Activated CD8-positive, alpha-beta memory T cell treated with anti-CD3 and anti-CD28 coated beads, Interleukin-2, amount 50 U/mL, for 1 hour (primary cell): Measurements from ENCODE around the gene HM13.
"Not testable (repeated sequence)": the region's sequence is repeated elsewhere in the genome, so short reads cannot be mapped to it uniquely, and the experiment has no call there.

Source experiments
- DNase-seq: peaks from one replicate; pipeline ENCODE4 v3.0.0-alpha.2; 2020; ENCODE audit errors: extremely low read depth

Gene HM13, protein sequence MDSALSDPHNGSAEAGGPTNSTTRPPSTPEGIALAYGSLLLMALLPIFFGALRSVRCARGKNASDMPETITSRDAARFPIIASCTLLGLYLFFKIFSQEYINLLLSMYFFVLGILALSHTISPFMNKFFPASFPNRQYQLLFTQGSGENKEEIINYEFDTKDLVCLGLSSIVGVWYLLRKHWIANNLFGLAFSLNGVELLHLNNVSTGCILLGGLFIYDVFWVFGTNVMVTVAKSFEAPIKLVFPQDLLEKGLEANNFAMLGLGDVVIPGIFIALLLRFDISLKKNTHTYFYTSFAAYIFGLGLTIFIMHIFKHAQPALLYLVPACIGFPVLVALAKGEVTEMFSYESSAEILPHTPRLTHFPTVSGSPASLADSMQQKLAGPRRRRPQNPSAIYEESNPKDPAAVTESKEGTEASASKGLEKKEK

DNA sequence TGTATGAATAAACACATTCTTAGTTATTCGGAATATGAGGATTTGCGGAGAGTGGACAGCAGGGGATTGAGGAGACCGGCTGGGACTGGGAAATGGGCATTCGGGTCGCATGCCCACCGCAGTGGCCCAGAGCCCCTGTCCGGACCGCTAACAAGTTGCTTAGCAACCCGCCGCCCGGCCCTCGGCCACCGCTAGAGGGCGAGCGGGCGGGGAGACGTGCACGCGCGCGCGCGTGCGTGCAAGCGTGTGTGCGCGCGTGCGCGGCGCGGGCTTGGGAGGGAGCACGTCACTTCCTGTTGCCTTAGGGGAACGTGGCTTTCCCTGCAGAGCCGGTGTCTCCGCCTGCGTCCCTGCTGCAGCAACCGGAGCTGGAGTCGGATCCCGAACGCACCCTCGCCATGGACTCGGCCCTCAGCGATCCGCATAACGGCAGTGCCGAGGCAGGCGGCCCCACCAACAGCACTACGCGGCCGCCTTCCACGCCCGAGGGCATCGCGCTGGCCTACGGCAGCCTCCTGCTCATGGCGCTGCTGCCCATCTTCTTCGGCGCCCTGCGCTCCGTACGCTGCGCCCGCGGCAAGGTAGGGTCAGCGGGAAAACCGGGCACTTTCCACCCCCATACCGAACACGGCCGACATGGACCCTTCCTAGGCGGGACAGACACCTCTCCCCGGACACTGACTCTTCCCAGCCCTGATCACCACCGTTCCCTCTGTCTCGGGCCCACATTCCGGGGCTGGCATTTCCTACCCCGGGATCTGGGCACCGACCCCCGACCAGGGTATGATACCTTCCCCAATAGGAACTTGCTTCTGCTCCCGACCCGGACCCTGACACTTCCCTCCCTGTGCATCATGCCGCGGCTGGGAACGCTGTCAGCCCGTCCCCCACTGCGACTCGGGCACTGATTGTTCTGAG lies at the start of gene HM13:
Gene HM13 (plus strand): TSS at position 289 of the 918 bp plus-strand sequence. CDS start 110 bp downstream, at position 399.
- peak; percentile 54 for DNase-seq

DNA sequence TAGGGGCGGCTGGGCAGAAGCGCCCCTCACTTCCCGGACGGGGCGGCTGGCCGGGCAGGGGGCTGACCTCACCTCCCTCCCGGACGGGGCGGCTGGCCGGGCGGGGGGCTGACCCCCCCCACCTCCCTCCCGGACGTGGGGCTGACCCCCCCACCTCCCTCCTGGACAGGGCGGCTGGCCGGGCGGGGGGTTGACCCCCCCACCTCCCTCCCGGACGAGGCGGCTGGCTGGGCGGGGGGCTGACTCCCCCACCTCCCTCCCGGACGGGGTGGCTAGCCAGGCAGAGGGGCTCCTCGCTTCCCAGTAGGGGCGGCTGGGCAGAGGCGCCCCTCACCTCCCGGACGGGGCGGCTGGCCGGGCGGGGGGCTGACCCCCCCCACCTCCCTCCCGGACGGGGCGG lies 43.3 kb upstream of the HM13 start:
- not testable (repeated sequence) for DNase-seq

DNA sequence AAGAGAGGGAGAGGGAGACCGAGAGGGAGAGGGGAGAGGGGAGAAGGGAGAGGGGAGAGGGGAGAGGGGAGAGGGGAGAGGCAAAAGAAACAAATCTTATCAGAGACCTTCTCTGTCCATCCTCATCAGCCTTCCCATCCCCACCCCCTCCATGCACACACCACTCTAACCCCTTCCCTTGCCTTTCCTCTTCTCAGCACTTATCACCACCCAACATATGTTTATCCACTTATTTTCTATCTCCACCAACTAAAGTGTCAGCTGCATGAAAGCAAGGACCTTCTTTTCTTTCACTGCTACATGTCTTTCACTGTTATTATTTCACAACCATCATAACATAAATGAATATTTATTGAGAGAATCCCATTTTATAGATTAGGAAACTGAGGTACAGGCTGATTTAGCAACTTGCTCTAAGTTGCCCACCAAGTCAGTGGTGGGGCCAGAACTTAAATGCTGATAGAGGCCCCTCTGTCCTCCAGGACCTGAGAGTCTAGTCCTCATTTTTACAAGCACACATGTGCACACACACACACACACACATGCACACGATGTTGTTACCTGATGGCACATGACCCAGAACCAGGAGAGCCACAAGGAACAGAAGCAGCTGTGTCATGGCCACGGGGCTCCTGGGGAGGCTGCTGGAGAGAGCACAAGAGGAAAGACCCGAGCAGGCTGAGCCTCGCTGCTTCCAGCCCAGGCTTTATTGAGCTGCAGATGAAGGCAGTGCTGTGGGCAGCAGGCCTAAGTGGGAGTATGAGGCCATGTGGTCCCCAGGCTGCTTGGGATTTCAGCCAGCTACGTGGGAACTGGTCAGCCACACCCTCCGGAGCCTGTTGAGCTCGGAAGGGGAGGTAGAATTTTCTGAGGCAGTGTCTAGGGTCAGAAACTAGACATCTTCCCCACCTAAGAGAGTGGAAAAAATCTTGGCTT lies 41.6 kb upstream of the HM13 start:
- DNase-seq = no peak

DNA sequence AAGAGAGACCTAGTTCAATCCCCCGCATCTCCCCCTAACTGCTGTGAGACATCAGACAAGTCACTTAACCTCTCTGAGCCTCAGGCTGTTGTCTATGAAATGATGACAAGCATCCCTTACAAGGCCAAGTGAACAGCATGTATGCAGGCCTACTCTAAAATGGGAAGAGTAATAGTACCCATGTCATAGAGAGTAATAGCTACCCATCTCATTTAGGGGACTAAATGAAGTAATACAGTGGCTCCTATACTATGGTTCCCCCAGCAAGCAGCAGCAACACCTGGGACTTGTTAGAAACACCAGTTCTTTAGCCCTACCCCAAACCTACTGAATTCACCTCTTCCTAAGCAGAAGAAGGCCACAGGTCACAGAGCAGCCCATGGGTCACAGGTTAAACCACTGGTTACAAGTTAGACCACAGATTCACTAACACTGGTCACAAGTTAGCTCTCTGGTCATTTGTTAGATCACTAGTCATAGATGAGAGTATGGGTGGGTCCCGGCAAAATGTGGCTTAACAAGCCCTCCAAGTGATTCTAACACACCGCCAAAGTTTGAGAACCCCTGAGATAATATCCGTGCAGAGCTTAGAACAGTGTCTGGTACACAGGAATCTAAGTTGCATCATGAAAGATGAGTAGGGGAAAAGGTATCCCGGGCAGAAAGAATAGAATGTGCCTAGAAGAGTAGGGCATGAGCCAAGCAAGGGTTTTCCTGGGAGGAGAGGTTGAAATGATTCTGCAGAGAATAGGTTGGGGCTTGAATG lies 40.7 kb upstream of the HM13 start:
- no peak for DNase-seq

DNA sequence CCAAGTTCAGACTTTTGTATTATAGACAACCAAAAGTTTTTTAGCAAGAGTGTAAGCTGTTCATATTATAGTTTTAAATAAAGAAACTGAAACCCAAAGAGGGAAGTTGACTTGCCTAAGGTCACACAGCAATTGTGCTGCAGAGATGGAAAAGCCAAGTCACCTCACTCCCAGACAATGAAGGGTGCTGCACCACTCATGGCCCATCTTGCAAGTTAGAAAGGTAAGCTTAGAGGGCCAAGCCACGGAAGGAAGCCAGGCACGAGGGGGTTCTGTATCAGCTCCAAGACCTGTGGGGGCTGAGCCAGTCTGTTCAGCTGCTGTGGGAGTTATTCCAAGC lies 40.2 kb upstream of the HM13 start:
- no peak for DNase-seq

DNA sequence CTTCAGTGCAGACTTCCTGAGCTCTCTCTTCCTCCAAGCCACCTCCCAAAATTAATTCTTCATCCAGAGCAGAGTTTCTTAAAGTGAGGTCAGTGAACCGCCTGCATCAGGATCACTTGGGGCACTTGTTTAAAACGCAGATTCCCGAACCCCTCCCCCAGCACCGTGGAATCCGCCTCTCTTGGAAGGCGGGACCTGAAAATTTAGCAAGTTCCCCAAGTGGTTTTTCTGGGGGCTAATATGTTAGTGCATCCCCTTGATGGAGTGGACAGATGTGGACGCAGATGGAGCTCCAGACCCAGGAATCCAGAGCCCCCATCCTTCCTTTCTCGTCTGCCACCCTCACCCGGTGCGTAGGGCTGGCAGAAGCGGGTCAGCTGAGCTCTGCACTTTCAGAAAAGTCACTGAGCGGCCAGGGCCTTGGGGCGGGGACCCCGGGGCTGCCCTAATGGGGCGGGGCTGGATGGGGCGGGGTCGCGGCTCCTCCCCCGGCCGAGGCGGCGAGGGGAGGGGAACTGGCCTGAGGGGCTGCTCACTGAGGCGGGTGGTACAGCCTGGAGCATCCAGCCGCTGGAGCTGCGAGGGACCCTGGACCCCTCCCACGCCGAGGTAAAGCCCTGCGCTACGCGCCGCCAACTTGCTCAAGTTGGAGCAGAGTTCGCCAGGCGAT lies 39.3 kb upstream of the HM13 start, which contains the start of the genes DEFB124 and REM1:
Gene DEFB124 (minus strand): TSS at position 370 of the 670 bp plus-strand sequence. CDS start 2,114 bp downstream, outside the sequence.
Gene REM1 (plus strand): TSS at position 531 of the 670 bp plus-strand sequence. CDS start 1,158 bp downstream, outside the sequence.
- no peak for DNase-seq

DNA sequence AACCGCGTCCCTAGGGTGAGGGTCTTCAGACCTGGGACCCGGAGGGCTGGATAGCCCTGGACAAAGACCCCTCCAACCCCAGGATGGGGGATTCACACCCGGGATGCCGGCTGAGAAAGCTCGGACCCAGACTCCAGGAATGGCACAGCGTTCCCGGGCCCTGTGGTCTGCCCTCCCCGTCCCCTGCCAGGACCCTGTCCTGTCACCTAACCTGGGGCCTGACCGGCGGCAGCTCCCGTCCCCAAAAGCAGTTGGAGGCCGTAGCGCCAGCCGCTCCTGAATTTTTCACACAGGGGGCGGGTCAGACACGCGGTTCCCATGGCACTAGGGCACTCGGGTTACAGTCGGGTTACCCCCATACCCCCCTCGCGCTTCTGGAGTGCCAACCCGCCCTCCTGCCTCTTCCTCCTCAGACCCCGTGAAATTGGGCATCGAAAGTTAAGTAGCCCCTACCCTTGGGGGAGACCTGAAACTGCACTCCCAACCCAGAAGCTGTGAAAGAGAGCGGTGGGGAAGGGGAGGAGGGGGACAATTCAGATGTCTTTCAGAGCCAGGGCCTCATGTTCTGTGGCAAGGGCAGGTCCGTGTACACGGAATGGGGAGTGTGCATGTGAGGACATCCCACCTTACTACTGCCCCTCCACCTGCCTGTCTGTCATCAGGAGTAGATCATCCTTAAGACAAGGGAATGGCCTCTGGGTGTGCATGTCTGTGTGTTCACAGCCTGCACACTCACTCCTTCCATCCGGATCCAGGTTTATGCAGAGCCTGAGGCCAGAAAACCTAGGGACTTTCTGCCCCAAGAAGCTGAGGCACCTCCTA lies 38.6 kb upstream of the HM13 start:
- DNase-seq = no peak

DNA sequence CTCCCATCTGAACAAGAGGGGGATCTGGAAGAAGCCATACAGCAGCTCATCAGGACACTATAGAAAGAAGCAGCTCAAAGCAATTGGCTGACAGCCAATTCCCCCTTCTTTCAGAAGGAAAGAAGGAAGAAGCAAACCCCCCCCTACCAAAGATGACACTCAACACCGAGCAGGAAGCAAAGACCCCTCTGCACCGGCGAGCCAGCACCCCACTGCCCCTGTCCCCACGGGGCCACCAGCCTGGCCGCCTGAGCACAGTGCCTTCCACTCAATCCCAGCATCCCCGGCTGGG lies 38.0 kb upstream of the HM13 start:
- no peak for DNase-seq

DNA sequence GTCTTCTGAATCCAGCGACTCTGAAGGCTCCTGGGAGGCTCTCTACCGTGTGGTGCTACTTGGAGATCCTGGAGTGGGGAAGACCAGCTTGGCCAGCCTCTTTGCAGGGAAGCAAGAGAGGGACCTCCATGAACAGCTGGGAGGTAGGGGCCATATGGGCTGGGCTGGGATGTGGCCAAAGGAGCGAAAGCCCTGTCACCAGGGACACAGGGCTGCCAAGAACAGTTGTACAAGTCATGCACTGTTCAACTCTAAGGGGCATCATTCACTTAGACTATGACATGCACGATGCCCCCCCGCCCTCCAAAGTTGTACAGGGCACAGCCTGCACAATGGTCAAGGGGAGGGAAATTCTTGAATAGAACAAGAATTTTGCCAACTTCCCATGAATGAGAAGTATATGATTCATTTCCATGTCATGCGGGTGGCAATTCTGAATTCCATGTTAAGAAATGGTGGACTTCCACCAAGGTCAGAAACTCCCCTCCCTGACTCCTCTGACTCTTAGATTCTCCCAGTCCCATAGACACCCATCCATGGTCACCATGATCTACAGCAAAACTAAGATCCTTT lies 37.5 kb upstream of the HM13 start:
- no peak for DNase-seq

DNA sequence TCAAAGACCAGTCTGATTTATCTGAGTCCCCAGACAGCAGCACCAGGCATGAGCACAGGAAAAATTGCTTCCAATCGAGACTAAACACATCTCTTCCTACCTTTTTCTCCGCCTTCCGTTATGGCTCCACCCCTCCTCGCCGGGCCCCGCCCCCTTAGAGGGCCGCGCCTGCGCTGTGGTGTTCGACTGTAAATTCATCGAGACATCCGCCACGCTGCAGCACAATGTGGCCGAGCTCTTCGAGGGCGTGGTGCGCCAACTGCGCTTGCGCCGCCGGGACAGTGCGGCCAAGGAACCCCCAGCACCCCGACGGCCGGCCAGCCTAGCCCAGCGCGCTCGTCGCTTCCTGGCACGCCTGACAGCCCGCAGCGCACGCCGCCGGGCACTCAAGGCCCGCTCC lies 30.2 kb upstream of the HM13 start:
- DNase-seq = no peak

DNA sequence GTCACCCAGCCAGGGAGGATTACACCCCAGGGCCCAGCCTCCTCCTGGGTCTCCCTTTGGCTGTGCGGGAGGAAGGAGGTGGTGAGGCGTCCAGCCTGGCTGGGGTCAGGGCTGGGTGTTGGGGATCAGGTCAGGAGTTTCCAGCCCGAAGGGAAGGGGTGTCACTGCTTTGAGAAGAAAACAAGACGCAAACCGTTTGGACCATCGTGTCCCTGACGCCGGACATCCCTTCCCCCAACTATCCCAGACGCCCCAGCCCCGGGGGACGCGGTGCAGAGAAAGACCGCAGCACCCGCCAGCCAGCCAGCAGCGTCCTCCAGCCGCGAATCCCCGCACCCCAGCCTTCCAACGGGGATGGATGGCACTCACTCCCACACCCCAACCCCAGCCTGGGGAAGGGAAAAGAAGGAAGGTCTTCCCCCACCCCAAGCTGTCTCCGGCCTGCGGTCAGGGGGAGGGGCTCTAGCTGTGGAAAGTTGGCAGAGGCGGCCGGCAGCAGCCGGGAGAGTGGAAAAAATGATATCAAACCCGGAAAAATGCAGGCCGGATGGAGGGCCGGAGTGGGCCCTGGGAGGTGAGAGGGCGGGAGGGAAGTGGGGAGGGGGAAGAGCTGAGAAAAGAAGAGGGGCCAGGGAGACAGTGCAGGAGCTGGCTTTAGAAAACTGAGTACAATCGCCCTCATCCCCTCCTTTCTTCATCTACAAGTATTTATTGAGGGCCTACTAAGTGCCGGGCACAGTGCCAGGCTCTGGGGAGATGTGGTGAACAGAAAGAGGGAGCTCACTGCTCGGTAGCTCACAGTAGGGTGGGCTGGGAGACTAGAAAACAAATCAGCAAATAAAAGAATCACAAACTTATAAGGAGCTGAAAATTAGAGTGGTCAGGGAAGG lies 28.5 kb upstream of the HM13 start:
- DNase-seq = no peak

DNA sequence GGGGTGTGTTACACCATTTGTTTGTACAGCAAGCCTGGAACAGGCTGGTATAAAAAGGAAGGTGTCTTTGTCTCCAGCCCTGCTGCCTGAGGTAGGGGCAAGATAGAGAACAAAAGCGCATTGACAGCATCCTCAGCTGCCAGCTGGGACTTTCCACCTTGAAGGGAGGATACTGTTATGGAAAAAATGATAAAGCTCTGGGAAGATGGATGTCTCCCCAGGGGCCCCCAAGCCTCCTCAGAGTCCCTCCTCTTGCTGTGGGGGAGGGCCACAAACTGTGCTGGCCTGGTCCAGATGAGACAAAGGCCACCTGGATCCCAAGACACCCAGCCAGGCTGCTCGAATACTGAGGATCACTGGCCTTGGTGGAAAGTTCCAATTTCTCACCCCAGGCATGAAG lies 26.1 kb upstream of the HM13 start:
- DNase-seq = no peak

DNA sequence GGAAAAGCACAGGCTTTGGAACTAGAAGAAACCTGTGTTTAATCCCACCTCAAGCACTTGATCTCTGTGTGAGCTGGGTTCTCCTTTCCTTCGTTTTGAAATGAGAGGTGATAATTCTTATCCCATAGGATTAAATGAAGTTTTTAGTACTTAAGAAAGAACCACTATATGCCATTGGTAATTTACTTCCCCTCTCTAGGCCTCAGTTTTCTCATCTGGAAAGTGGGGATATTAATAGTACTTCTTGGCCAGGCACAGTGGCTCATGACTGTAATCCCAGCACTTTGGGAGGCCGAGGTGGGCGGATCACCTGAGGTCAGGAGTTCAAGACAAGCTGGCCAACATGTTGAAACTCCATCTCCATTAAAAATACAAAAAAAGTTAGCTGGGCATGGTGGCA lies 25.1 kb upstream of the HM13 start:
- no peak for DNase-seq

DNA sequence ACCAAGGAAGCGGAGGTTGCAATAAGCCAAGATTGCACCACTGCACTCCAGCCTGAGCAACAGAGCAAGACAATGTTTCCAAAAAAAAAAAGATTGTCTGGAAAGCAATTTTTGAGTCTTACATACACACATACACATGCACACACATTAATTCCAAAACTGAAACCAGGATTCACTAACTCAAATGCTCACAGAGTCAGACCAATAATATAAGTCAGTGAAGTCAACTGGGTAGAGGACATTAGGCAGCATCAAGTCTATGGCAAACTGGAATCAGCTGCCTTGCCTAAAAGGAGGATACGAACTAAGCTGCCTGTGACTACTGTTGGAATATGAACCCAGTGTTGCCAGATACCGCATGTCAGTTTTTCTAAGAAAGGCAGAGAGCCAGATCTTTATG lies 23.5 kb upstream of the HM13 start:
- DNase-seq = no peak

DNA sequence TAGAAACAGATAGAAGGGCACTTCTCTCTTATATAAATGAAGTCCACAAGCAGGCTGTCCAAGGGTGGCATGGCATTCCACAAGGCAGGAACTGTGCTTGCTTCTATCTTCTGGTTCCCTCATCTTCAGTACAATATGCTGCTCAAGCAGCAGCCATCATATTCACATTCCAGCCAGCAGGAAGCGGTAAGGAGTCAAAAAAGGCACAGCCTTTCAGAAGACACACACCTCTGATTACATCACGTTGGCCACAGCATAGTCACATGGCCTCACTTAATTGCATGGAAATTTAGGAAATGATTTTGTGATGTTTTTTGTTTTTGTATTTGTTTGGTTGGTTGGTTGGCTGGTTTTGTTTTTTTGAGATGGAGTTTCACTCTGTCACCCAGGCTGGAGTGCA lies 20.1 kb upstream of the HM13 start:
- no peak for DNase-seq

DNA sequence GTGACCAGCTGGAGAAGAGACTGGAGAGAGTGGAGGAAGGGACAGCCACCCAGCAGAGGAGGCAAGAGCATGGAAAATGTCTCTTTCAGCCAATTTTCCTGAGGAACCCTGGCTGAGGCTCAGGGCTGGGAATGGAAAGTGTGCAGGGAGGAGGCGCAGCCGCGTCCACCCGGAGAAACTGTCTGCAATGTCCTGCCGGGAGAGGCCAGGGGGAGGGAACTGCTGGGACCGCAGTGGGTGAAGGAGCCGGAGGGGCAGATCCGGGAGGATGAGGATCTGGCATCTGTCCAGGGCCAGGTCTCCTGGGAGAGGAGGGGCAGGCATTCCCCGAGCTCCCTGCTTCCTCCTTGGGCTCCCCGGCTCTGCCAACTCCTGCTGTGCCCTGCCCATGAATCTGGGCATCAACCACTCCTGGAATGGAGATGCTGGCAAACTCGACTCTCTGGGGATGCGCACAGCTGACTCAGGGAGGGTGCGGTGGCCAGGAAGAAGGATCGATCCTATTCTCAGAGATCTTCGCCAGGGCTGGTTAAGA lies 17.4 kb upstream of the HM13 start:
- DNase-seq = no peak

DNA sequence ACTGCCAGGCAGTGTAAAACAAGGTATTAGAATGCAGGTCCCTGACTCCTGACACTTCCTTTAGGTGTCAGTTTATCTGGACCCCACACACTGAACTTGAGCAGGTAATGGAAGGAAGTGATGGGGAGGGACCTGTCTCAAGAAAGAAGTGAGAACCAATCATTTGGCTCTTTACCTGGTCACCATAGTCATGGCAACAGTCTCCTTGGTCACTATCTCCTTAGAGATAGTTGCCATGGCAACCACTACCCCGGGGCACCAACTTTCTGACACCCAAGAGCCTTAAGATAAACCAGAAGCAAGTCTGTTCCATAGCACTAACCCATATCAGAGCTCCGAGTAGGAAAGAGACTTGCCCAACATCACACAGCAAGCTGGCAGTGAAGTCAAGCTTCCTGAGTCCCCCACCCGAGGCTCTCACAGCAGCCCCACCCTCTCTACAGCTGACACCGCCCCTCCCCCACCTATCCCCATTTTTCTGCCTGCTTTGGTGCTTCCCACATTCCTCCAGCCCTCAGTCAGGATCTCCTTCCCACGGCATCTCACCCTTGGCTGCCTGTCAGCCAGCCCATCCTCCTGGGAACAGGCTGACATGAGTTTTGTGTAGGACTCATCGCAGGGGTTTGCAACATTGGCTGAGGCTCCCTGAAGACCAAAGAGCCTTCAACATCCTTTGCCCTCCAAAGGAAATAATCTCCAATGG lies 16.3 kb upstream of the HM13 start:
- no peak for DNase-seq
